RWPE2 (cell line): ENCODE results near the gene TSR1.

Experiments used
- ATAC-seq: fragments of 200-7000 bp; cut with Tn5 transposase; 3 replicates; pipeline ENCODE4 v1.9.1; 2021; ENCODE audit warnings: low read depth
- DNase-seq: peaks from one replicate; pipeline ENCODE4 v3.0.0-alpha.2; 2020; ENCODE audit warnings: low spot score
- H3K27ac ChIP-seq: fragments of 450-650 bp; 2 replicates; pipeline ENCODE4 v1.5.1; 2017; ENCODE audit warnings: mild to moderate bottlenecking; ENCODE audit not compliant: poor library complexity, severe bottlenecking
- H3K27me3 ChIP-seq: fragments of 250-450 bp; sonication (Bioruptor Pico); 2 replicates; pipeline ENCODE4 v1.5.1; 2021; ENCODE audit warnings: mild to moderate bottlenecking, moderate library complexity; ENCODE audit not compliant: insufficient read depth, poor library complexity, severe bottlenecking
- H3K36me3 ChIP-seq: fragments of 250-450 bp; sonication (Bioruptor Pico); 2 replicates; pipeline ENCODE4 v1.5.1; 2020; ENCODE audit warnings: low read depth, mild to moderate bottlenecking, moderate library complexity
- H3K4me1 ChIP-seq: fragments of 250-450 bp; sonication (Bioruptor Pico); 2 replicates; pipeline ENCODE4 v1.5.1; 2021; ENCODE audit warnings: mild to moderate bottlenecking, moderate library complexity; ENCODE audit not compliant: insufficient read depth, poor library complexity, severe bottlenecking
- H3K4me3 ChIP-seq: fragments of 250-450 bp; sonication (Bioruptor Pico); 2 replicates; pipeline ENCODE4 v1.5.1; 2021; ENCODE audit warnings: mild to moderate bottlenecking, moderate library complexity; ENCODE audit not compliant: severe bottlenecking
- H3K9me3 ChIP-seq: fragments of 250-450 bp; sonication (Bioruptor Pico); 2 replicates; pipeline ENCODE4 v1.5.1; 2021; ENCODE audit warnings: mild to moderate bottlenecking, moderate library complexity; ENCODE audit not compliant: severe bottlenecking
- CTCF ChIP-seq: fragments of 450-650 bp; IDR thresholded peaks from one replicate; pipeline ENCODE4 v1.5.1; 2017; ENCODE audit warnings: mild to moderate bottlenecking, moderate library complexity; ENCODE audit not compliant: poor library complexity, severe bottlenecking

TSR1 gene

GRCh38 chr17:2312736-2313135, 23.5 kb downstream of the TSR1 start:
- 0 out of 2 replicates have a peak, but pooled peaks cover 5% of the 10 kb centered on the region for H3K36me3 ChIP-seq
- no peaks in the 10 kb centered on the region for H3K4me1 ChIP-seq
- DNase-seq (no peak), ATAC-seq (no peak)
- H3K27me3 ChIP-seq = no peaks in the 10 kb centered on the region
- H3K27ac ChIP-seq = no peak overlapping the region
- TF ChIP-seq CTCF = no peak
- H3K9me3 ChIP-seq = no peaks in the 10 kb centered on the region
- no peak overlapping the region for H3K4me3 ChIP-seq

- H3K4me3 ChIP-seq = no peak overlapping the region
- TF ChIP-seq CTCF = no peak
- H3K36me3 ChIP-seq = 0 out of 2 replicates have a peak, but pooled peaks cover 5% of the 10 kb centered on the region
- no peak overlapping the region for H3K27ac ChIP-seq
- H3K4me1 ChIP-seq = no peaks in the 10 kb centered on the region
- no peak for ATAC-seq
- no peaks in the 10 kb centered on the region for H3K9me3 ChIP-seq
- DNase-seq = no peak
- H3K27me3 ChIP-seq = no peaks in the 10 kb centered on the region
Observed at GRCh38 chr17:2309338-2310154, 26.7 kb downstream of the TSR1 start.

GRCh38 chr17:2304931-2305330, 31.3 kb downstream of the TSR1 start:
- peaks cover 10% of the 10 kb centered on the region; the same call in 1 of the 2 replicates for H3K36me3 ChIP-seq
- H3K4me3 ChIP-seq = no peak overlapping the region
- TF ChIP-seq CTCF = no peak
- H3K9me3 ChIP-seq = no peaks in the 10 kb centered on the region
- H3K27ac ChIP-seq = no peak overlapping the region
- peaks cover 2% of the 10 kb centered on the region for H3K4me1 ChIP-seq
- no peak for DNase-seq
- ATAC-seq = no peak
- H3K27me3 ChIP-seq = no peaks in the 10 kb centered on the region

- peak; percentile 88 for DNase-seq
Observed at GRCh38 chr17:2303204-2304188, 32.8 kb downstream of the TSR1 start, which contains the start of the genes SMG6 and SRR. Gene SMG6, minus strand, starts transcription at chr17:2303785. Its CDS starts 65 bp downstream, at chr17:2303720. Gene SRR, plus strand, starts transcription at chr17:2303950. Its CDS starts 11,611 bp downstream, at chr17:2315561.

More at GRCh38 chr17:2303204-2304188, 32.8 kb downstream of the TSR1 start, which contains the start of the genes SMG6 and SRR:
- no peaks in the 10 kb centered on the region for H3K27me3 ChIP-seq
- H3K4me1 ChIP-seq = peaks cover 2% of the 10 kb centered on the region
- no peak for TF ChIP-seq CTCF
- peak; percentile 92 for ATAC-seq
- no peaks in the 10 kb centered on the region for H3K9me3 ChIP-seq
- H3K4me3 ChIP-seq = peak within 1 kb of the TSS; percentile 83
- peaks cover 13% of the 10 kb centered on the region; the same call in 1 of the 2 replicates for H3K36me3 ChIP-seq
- H3K27ac ChIP-seq = peak within 1 kb of the TSS; percentile 60
